Activated CD8-positive, alpha-beta memory T cell treated with anti-CD3 and anti-CD28 coated beads, Interleukin-2, amount 50 U/mL, for 1 hour (primary cell): ENCODE data around the gene TBC1D2B.
"Not testable (repeated sequence)": the region's sequence is repeated elsewhere in the genome, so short reads cannot be mapped to it uniquely, and the experiment has no call there.

Experiments
- DNase-seq: peaks from one replicate; pipeline ENCODE4 v3.0.0-alpha.2; 2020; ENCODE audit errors: extremely low read depth

The TBC1D2B gene

DNA sequence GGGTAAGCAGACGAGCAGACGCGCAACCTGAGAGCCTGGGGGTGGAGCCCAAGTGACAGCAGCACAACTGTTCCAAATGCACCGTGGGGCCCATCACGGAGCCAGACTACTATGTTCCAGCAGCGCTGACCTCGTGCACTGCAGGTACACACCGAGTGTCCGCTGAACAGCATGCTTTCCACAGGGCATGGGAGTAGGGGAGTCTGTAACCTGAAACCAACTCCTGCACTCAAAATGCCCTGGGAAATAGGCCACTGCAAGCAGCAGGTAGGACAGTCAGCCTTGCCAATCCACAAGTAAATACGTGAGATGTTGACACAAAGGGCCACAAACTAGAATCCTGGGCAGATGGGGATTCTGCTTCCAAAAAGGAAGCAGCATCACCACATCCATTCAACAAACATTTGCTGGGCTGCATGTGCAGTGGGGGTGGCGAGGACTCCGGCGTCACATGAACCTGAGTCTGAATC is 73.9 kb downstream of the TBC1D2B start:
- no peak for DNase-seq

DNA sequence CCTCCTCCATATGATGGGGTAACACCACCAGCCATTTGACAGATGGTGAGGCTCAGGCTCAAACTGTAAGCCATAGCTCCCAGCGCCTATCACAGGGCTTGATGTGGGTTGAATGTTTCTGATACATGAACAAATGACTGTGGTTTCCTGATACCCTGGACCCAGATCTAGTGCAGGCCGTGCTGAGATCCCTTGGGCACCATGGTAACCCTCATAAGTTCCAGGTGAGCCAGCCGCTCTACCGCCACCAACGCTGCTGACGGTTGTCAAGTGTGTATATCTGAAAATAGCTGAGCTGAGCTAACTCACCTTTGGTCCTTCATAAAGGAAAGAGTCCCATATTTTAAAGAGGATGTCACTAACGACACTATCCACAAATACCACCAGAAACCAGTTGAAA is 74.5 kb downstream of the TBC1D2B start:
- DNase-seq = no peak

DNA sequence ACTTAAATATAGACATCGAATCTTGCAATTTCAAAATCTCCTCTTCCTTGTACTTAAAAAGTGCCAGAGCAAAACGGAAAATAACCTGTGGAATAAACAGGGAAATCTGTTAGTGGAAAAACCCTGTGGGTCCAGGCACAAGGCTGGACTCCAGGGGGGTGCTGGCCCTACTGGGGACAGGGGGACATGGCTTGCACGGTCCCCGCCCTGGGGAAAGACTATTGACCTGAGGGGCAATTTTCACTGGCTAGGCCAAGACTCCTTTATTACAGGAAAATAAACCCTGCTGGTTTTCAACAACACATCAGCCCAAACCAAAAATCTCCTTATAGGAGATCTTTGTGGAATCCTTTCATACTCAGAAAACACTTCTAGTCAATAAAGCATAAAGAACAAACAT is 75.9 kb downstream of the TBC1D2B start:
- DNase-seq = no peak

DNA sequence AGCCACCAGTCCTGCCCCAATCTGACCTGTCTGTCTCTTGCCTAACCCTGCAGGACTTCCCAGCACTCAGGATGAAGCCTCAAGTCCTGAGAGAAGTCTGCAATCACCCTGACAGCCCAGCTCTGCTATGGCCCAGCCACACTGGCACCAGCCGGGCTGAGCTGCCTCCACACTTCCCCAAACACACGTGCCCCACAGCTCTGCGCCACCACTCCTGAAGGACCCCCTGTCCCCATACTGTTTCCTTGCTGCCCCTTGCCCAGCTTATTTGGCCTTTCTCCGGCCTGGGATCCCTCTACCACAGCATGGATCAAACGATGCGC is 76.6 kb downstream of the TBC1D2B start:
- DNase-seq = no peak

DNA sequence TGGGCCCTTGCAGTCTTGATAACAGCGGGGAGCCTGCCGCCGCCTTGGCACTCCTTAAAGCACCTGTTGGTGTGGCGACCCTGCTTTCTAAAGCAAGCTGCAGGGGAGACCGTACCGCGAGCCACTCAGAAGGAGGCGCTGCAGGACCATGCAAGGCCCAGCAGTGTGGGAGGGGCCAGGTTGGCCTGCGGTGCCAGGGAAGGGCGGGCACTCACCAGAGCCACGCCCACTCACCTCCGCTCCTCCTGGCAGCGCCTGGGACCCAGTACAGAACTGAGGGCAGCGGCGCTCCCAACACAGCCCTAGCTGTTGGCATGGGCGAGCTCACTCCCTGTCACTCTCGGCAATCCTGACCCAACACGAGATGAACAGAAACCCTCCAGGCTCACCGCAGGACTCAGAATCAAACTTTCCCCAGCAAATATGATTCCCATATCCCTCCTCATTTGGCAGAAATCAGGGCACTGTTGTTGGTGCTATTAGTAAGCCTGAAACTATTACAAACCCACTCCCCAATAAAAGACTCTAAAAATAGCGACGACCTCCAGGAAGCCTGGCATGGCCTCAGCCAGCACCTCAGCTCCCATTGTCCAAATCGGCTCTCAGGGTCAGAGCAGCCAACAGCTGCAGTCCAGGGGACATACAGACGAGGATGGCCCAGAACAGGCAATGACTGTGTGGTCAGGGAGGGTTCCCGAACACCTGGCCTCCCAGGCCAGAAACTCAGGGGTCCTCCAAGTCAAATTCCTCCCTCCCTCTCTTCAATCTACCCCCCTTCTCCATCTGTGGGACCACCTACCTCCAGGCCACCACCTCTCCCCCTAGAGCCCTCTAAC is 77.2 kb downstream of the TBC1D2B start:
- peak; percentile 49 for DNase-seq

DNA sequence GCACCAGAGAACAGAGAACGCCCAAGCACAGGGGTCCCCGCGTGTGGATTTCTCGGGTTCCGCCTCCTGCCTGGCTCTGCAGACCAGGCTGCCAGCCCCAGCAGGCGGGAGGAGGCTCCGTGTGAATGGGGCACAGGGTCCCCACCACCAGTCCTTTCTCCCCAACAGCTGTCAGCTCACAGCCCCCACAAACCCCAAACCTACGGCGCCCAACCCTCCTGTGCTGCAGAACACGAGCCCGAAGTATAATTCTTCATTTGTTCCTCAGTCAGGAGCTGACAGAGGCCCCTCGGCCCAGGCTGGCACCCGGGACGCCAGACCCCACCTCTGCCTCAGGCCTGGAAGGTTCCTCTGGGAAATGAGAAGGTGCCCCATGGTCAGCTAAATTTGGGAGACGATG is 78.0 kb downstream of the TBC1D2B start:
- no peak for DNase-seq

GRCh38 chr15:77998592-77998991 is 78.9 kb downstream of the TBC1D2B start:
- no peak for DNase-seq

- DNase-seq = not testable (repeated sequence)
These were observed 79.6 kb downstream of the TBC1D2B start for GRCh38 chr15:77997761-77998554.

DNA sequence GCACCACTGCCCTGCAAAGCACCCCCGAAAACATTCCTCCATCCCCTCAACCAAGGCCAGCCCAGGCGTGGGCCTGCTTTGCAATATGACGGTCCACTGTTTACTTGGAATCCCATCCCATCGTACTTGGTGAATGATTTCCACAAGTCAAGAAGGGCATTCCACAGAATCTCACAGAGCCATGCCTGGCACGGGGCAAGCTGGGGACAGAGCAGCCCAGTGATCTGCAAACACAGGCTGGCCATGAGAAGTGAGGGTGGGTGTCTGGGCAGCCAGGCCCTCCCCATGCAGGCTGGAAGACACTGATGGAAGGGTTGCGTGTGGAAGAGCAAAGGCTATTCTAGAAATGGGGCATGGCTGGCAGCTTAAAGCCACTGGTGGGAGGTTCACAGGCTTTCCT is 80.3 kb downstream of the TBC1D2B start:
- not testable (repeated sequence) for DNase-seq

DNA sequence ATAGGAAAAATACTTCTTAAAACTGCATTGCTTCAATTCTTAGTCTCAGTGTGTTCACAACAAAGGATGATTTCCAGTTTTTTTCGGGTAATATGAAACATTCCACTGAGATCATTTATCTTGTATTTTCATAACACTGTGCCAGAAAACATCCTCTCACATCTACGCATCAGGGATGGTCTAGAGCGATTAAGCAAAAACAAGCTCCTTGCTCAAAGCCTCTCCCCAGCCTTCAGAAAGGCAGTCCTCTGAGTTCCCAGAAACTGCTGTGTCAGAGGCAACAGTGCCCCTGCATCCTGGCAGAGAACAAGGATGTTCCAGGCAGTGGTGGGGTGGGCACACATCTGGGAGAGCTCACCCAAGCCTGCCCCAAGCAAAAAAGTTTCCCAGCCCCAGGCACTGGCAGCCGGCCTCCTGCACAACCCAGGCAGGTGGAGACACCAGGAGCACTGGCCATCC is 80.8 kb downstream of the TBC1D2B start:
- not testable (repeated sequence) for DNase-seq

DNA sequence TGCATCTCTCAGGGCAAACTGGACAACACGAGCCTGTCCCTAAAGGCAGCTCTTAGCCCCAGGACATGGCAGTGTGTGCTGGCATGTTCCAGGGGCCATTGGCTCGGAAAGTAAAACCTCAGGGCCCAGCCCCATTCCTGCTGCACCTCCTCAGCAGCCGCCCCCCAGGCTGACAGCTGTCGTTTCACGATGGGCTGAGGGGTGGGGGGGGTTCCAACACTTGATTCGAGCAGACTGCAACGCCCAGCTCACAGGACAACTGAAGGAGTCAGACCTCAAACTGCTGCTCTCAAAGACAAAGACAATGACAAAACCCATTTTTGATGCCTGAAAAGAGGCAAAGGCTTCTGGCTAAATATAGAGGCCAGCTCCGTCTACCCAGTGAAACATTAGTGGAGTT is 81.3 kb downstream of the TBC1D2B start:
- DNase-seq = not testable (repeated sequence)

GRCh38 chr15:77995537-77995918 is 82.0 kb downstream of the TBC1D2B start:
- not testable (repeated sequence) for DNase-seq

GRCh38 chr15:77994893-77995536 is 82.5 kb downstream of the TBC1D2B start:
- DNase-seq = not testable (repeated sequence)

GRCh38 chr15:77993970-77994693 is 83.4 kb downstream of the TBC1D2B start:
- not testable (repeated sequence) for DNase-seq

- DNase-seq = no peak
These were observed 84.1 kb downstream of the TBC1D2B start for GRCh38 chr15:77993374-77993911.

DNA sequence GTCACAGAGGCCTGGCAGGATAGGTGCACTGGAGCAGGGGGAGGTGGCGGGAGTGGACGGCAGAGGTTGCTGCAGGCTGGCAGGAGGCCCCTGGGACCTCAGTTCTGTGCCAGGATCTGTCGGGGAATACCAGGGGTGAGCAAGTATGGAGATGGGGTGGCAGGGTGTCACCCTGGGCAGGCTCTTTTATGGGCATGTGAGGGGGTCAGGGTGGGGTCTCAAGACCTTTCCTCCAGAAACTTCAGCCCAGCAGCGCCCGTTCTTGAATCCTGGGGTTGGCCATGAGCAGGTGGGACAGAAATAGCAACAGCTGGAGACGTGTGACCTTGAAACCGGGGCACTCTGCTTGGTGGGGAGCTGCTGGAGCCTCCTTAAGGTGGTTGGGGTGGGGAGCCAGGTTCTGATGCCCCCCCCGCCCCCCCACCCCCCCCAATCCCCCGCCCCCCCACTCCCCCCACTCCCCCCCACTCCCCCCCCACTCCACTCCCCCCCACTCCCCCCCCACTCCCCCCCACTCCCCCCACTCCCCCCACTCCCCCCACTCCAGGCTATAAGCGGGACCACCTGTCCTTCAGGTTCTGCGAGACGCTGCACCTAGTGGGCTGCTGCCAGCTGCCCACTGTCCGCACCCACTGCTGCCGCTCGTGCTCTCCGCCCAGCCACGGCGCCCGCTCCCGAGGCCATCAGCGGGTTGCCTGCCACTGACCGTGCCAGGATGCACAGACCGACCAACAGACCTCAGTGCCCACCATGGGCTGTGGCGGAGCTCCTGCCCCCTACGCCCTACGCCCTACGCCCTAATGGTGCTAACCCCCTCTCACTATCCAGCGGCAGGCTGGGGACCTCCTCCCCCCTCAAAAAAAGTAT is 84.9 kb downstream of the TBC1D2B start:
- DNase-seq = no peak

- DNase-seq = not testable (repeated sequence)
These were observed 85.8 kb downstream of the TBC1D2B start for GRCh38 chr15:77991658-77992201.

DNA sequence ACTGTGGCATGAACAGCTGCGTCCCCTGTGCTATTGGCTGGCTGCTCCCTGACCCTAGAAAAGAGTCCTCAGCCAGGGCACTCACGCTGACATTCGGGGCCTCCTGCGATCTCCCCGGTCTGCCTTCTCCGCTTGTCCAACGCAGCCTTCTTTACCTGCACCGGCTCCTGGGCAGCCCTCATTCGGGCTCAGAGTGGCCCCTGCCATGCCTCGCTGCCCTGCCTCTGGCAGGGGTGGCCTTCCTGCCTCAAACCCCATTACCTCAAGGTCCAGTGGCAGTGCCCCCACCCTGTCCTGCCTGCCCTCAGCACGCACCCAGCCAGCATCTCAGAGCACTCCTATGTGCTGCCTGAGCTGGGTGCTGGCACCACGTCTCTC is 86.5 kb downstream of the TBC1D2B start:
- DNase-seq = no peak

- no peak for DNase-seq
These were observed 88.0 kb downstream of the TBC1D2B start for GRCh38 chr15:77989296-77990143.
